ENCODE data around the gene CDC42BPB.

CDC42BPB gene

GRCh38 chr14:103070263-103070885 lies 13.0 kb upstream of the CDC42BPB start:
- Histone ChIP-seq H3K36me3 (no peaks in the 10 kb centered on the region), H3K4me1 (no peaks in the 10 kb centered on the region), H3K4me3 (ENCODE audit: low read depth, low read length) (no peak overlapping the region), H3K27me3 (no peaks in the 10 kb centered on the region), H3K9me3 (no peaks in the 10 kb centered on the region)
- TF ChIP-seq, protein P1, sequence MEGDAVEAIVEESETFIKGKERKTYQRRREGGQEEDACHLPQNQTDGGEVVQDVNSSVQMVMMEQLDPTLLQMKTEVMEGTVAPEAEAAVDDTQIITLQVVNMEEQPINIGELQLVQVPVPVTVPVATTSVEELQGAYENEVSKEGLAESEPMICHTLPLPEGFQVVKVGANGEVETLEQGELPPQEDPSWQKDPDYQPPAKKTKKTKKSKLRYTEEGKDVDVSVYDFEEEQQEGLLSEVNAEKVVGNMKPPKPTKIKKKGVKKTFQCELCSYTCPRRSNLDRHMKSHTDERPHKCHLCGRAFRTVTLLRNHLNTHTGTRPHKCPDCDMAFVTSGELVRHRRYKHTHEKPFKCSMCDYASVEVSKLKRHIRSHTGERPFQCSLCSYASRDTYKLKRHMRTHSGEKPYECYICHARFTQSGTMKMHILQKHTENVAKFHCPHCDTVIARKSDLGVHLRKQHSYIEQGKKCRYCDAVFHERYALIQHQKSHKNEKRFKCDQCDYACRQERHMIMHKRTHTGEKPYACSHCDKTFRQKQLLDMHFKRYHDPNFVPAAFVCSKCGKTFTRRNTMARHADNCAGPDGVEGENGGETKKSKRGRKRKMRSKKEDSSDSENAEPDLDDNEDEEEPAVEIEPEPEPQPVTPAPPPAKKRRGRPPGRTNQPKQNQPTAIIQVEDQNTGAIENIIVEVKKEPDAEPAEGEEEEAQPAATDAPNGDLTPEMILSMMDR (IDR thresholded peaks at IDR 0.05; ENCODE audit: low read depth, low read length), result no peak
- DNase-seq, result no peak

DNA sequence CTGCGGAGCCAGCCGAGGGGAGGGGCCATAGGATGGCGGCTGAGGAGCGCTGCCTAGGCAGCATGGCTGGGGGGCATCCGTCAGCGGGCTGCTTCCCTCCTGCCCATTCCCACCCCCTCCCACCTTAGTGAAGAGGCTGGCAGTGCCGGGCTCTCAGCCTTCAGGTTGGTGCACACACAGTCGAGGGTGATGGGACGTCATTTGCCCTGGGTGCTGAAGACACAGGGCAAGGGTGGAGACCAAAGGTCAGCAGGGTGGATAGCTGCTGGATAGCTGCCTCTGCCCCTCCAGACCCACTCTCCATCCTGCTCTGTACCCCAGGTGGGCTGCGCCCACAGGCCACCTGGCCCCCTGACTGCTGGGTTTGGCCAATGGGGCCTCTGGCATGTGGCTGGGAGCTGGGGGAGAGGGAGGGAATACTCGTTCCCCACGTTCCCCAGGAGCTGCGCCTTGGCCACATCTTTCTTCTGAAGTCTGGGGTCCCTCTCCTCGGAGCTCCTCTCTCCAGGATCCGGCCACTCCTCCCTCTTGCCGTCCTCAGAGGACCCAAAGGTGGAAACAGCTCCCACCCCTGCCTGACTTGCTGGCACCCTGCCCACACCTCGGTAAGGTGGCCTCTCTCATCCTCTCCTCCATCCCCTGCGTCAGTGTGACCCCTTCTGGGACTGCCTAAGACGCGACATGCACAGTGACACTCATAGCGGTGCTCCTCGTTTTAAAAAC lies 11.2 kb upstream of the CDC42BPB start:
- Histone ChIP-seq H3K36me3 (no peaks in the 10 kb centered on the region), H3K9me3 (no peaks in the 10 kb centered on the region), H3K4me3 (ENCODE audit: low read depth, low read length) (no peak overlapping the region), H3K27me3 (no peaks in the 10 kb centered on the region), H3K4me1 (no peaks in the 10 kb centered on the region; the same call in 1 of the 2 replicates)
- TF ChIP-seq, protein P1 (IDR thresholded peaks at IDR 0.05; ENCODE audit: low read depth, low read length), result no peak
- no peak for DNase-seq

DNA sequence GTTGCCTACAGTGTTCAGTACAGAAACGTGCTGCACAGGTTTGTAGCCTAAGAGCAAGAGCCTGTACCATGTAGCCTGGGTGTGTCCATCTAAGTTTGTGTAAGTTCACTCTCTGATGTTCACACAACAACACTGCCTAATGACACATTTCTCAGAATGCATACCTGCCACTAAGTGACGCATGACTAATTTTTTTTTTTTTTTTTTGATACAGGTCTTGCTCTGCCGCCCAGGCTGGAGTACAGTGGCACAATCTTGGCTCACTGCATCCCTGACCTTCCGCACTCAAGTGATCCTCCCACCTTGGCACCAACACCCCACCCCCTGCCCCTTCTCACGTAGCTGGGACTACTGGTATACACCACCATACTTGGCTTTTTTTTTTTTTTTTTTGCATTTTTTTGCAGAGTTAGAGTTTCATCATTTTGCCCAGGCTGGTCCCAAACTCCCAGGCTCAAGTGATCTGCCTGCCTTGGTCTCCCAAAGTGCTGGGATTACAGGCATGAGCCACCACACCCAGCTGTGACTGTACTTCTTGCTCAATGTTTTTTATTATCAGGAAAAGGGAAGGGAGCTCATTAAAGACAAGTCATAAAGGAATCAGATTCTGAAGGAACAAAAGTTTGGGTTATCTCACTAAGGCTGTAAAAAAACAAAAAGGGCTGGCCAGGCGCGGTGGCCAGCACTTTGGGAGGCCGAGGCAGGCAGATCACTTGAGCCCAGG lies 10.0 kb upstream of the CDC42BPB start:
- H3K27me3 ChIP-seq, result no peaks in the 10 kb centered on the region
- no peaks in the 10 kb centered on the region for H3K36me3 ChIP-seq
- TF ChIP-seq, protein P1 (IDR thresholded peaks at IDR 0.05; ENCODE audit: low read depth, low read length), result no peak
- H3K4me3 ChIP-seq (ENCODE audit: low read depth, low read length), result no peak overlapping the region
- no peaks in the 10 kb centered on the region for H3K9me3 ChIP-seq
- DNase-seq, result no peak
- no peaks in the 10 kb centered on the region; the same call in 1 of the 2 replicates for H3K4me1 ChIP-seq

GRCh38 chr14:103066399-103066798 lies 9.1 kb upstream of the CDC42BPB start:
- TF ChIP-seq, protein P1 (IDR thresholded peaks at IDR 0.05; ENCODE audit: low read depth, low read length), result no peak
- H3K4me3 ChIP-seq (ENCODE audit: low read depth, low read length), result no peak overlapping the region
- H3K36me3 ChIP-seq, result no peaks in the 10 kb centered on the region
- no peak for DNase-seq
- H3K9me3 ChIP-seq, result no peaks in the 10 kb centered on the region
- H3K27me3 ChIP-seq, result no peaks in the 10 kb centered on the region
- H3K4me1 ChIP-seq, result no peaks in the 10 kb centered on the region; the same call in 1 of the 2 replicates

GRCh38 chr14:103065861-103066260 lies 8.5 kb upstream of the CDC42BPB start:
- TF ChIP-seq, protein P1 (IDR thresholded peaks at IDR 0.05; ENCODE audit: low read depth, low read length), result no peak
- Histone ChIP-seq H3K36me3 (no peaks in the 10 kb centered on the region), H3K9me3 (no peaks in the 10 kb centered on the region), H3K4me3 (ENCODE audit: low read depth, low read length) (no peak overlapping the region), H3K4me1 (no peaks in the 10 kb centered on the region; the same call in 1 of the 2 replicates), H3K27me3 (no peaks in the 10 kb centered on the region)
- no peak for DNase-seq
